Hematopoietic multipotent progenitor cell treated with erythropoietin and hydrocortisone succinate and interleukin-3 and kit ligand, for 6 days (in vitro differentiated cells): ENCODE measurements around the gene UBXN6.
A peak's percentile ranks its signal among the peaks of the same experiment; 100 is the strongest.

Experiments
- DNase-seq: peaks from one replicate; pipeline ENCODE4 v3.0.0-alpha.2; 2015

The UBXN6 gene

GRCh38 chr19:4493104-4493928 lies 35.7 kb upstream of the UBXN6 start:
- no peak for DNase-seq

- no peak for DNase-seq
Observed at GRCh38 chr19:4492337-4493103, 34.9 kb upstream of the UBXN6 start.

GRCh38 chr19:4491446-4491845 lies 33.9 kb upstream of the UBXN6 start:
- DNase-seq, result no peak

- no peak for DNase-seq
Observed at GRCh38 chr19:4488496-4488895, 30.9 kb upstream of the UBXN6 start.

- DNase-seq, result no peak
Observed at GRCh38 chr19:4487572-4487971, 30.0 kb upstream of the UBXN6 start.

GRCh38 chr19:4483385-4483784 lies 25.8 kb upstream of the UBXN6 start:
- no peak for DNase-seq

- peak; percentile 22 for DNase-seq
Observed at GRCh38 chr19:4482721-4483364, 25.2 kb upstream of the UBXN6 start.

GRCh38 chr19:4477034-4477801 lies 19.6 kb upstream of the UBXN6 start:
- DNase-seq, result no peak

- peak; percentile 65 for DNase-seq
Observed at GRCh38 chr19:4474514-4475022, 17.0 kb upstream of the UBXN6 start.

- no peak for DNase-seq
Observed at GRCh38 chr19:4473763-4474513, 16.3 kb upstream of the UBXN6 start.

- DNase-seq, result no peak
Observed at GRCh38 chr19:4473011-4473762, 15.6 kb upstream of the UBXN6 start.

GRCh38 chr19:4472174-4472974 lies 14.8 kb upstream of the UBXN6 start, which contains the start of gene HDGFL2:
TSS of gene HDGFL2 (plus strand) at chr19:4472297. CDS start at chr19:4472351, 54 bp downstream.
- no peak for DNase-seq

GRCh38 chr19:4471403-4472173 lies 14.0 kb upstream of the UBXN6 start:
- peak; percentile 100 for DNase-seq

GRCh38 chr19:4467835-4468234 lies 10.2 kb upstream of the UBXN6 start:
- DNase-seq, result no peak

- DNase-seq, result no peak
Observed at GRCh38 chr19:4464815-4465581, 7.4 kb upstream of the UBXN6 start.

GRCh38 chr19:4456843-4457653 lies 546 bp downstream of the UBXN6 start:
- DNase-seq, result peak; percentile 70

GRCh38 chr19:4456476-4456842 lies 1.1 kb downstream of the UBXN6 start:
- DNase-seq, result peak; percentile 57
